Effector CD4-positive, alpha-beta T cell (primary cell): ENCODE results near the gene PDXP.
A peak's percentile ranks its signal among the peaks of the same experiment; 100 is the strongest.
"Not testable (repeated sequence)": the region's sequence is repeated elsewhere in the genome, so short reads cannot be mapped to it uniquely, and the experiment has no call there.

Experiments
- DNase-seq: peaks from one replicate; pipeline ENCODE4 v3.0.0-alpha.2; 2020

The PDXP gene

GRCh38 chr22:37650463-37651136, 7.9 kb upstream of the PDXP start:
- DNase-seq = no peak

- DNase-seq = no peak
Measured at GRCh38 chr22:37654563-37655251, 3.8 kb upstream of the PDXP start.

- DNase-seq = no peak
Measured at GRCh38 chr22:37655252-37655563, 3.3 kb upstream of the PDXP start.

GRCh38 chr22:37656583-37656982, 1.9 kb upstream of the PDXP start:
- not testable (repeated sequence) for DNase-seq

GRCh38 chr22:37657590-37658132, 862 bp upstream of the PDXP start:
- no peak for DNase-seq

GRCh38 chr22:37659066-37659896, 758 bp downstream of the PDXP start:
- no peak for DNase-seq

GRCh38 chr22:37659897-37660708, 1.6 kb downstream of the PDXP start:
- DNase-seq = no peak

GRCh38 chr22:37660709-37661045, 2.2 kb downstream of the PDXP start:
- DNase-seq = no peak

- no peak for DNase-seq
Measured at GRCh38 chr22:37661160-37661924, 2.8 kb downstream of the PDXP start.

GRCh38 chr22:37662039-37662438, 3.5 kb downstream of the PDXP start:
- DNase-seq = no peak

- DNase-seq = no peak
Measured at GRCh38 chr22:37663521-37664140, 5.1 kb downstream of the PDXP start.

- no peak for DNase-seq
Measured at GRCh38 chr22:37664249-37665101, 6.0 kb downstream of the PDXP start.

- no peak for DNase-seq
Measured at GRCh38 chr22:37665487-37665886, 7.0 kb downstream of the PDXP start.

- no peak for DNase-seq
Measured at GRCh38 chr22:37669586-37669985, 11.1 kb downstream of the PDXP start.

- peak; percentile 31 for DNase-seq
Measured at GRCh38 chr22:37672206-37672919, 13.8 kb downstream of the PDXP start.

- DNase-seq = no peak
Measured at GRCh38 chr22:37672920-37673455, 14.5 kb downstream of the PDXP start.

- no peak for DNase-seq
Measured at GRCh38 chr22:37674248-37674647, 15.7 kb downstream of the PDXP start.

- peak; percentile 40 for DNase-seq
Measured at GRCh38 chr22:37674951-37675929, 16.7 kb downstream of the PDXP start, which contains the start of gene LGALS1. LGALS1 (plus strand) TSS chr22:37675636; CDS start chr22:37675703, 67 bp downstream.
